ENCODE results near the gene HS1BP3. TPM values are rescaled to one million over a fixed set of nuclear protein-coding genes. Genes with fewer than 3 reads are reported as not detected.

The HS1BP3 gene
- total RNA-seq, 1 donor from 2014 or later: 19.6 TPM

- Mint-ChIP-seq H3K4me3 (no peak overlapping the region), H3K27me3 (ENCODE audit: low read depth) (peaks cover 6% of the 10 kb centered on the region), H3K36me3 (ENCODE audit: low read depth) (peaks cover 6% of the 10 kb centered on the region), H3K27ac (ENCODE audit: unreplicated experiment) (no peak overlapping the region), H3K4me1 (peaks cover 48% of the 10 kb centered on the region), H3K9me3 (no peaks in the 10 kb centered on the region)
- TF ChIP-seq CTCF (conservative IDR thresholded peaks at IDR 0.05): no peak
- no peak for DNase-seq (ENCODE audit: low read depth, low spot score)
Observed at GRCh38 chr2:20618468-20618885, 32.4 kb downstream of the HS1BP3 start.

GRCh38 chr2:20617892-20618467, 32.9 kb downstream of the HS1BP3 start:
- no peak for DNase-seq (ENCODE audit: low read depth, low spot score)
- peaks cover 45% of the 10 kb centered on the region for H3K4me1 Mint-ChIP-seq
- H3K27ac Mint-ChIP-seq (ENCODE audit: unreplicated experiment): peak overlapping the region; percentile 91
- H3K27me3 Mint-ChIP-seq (ENCODE audit: low read depth): peaks cover 6% of the 10 kb centered on the region
- H3K9me3 Mint-ChIP-seq: no peaks in the 10 kb centered on the region
- peak; percentile 35 for TF ChIP-seq CTCF (conservative IDR thresholded peaks at IDR 0.05)
- no peak overlapping the region for H3K4me3 Mint-ChIP-seq
- peaks cover 6% of the 10 kb centered on the region for H3K36me3 Mint-ChIP-seq (ENCODE audit: low read depth)

- Mint-ChIP-seq H3K4me1 (peaks cover 40% of the 10 kb centered on the region), H3K36me3 (ENCODE audit: low read depth) (peaks cover 6% of the 10 kb centered on the region), H3K9me3 (no peaks in the 10 kb centered on the region), H3K27me3 (ENCODE audit: low read depth) (peaks cover 6% of the 10 kb centered on the region), H3K27ac (ENCODE audit: unreplicated experiment) (peak overlapping the region; percentile 92), H3K4me3 (no peak overlapping the region)
- no peak for TF ChIP-seq CTCF (conservative IDR thresholded peaks at IDR 0.05)
- DNase-seq (ENCODE audit: low read depth, low spot score): no peak
Observed at GRCh38 chr2:20617081-20617575, 33.8 kb downstream of the HS1BP3 start.

- DNase-seq (ENCODE audit: low read depth, low spot score): no peak
- Mint-ChIP-seq H3K4me3 (no peak overlapping the region), H3K27ac (ENCODE audit: unreplicated experiment) (peak overlapping the region; percentile 92), H3K4me1 (peaks cover 40% of the 10 kb centered on the region), H3K9me3 (no peaks in the 10 kb centered on the region), H3K36me3 (ENCODE audit: low read depth) (peaks cover 6% of the 10 kb centered on the region), H3K27me3 (ENCODE audit: low read depth) (peaks cover 6% of the 10 kb centered on the region)
- TF ChIP-seq CTCF (conservative IDR thresholded peaks at IDR 0.05): no peak
Observed at GRCh38 chr2:20616341-20616871, 34.5 kb downstream of the HS1BP3 start.

- no peaks in the 10 kb centered on the region for H3K9me3 Mint-ChIP-seq
- peaks cover 4% of the 10 kb centered on the region for H3K36me3 Mint-ChIP-seq (ENCODE audit: low read depth)
- TF ChIP-seq CTCF (conservative IDR thresholded peaks at IDR 0.05): no peak
- peaks cover 41% of the 10 kb centered on the region for H3K4me1 Mint-ChIP-seq
- no peak for DNase-seq (ENCODE audit: low read depth, low spot score)
- no peak overlapping the region for H3K27ac Mint-ChIP-seq (ENCODE audit: unreplicated experiment)
- H3K27me3 Mint-ChIP-seq (ENCODE audit: low read depth): peaks cover 4% of the 10 kb centered on the region
- H3K4me3 Mint-ChIP-seq: no peak overlapping the region
Observed at GRCh38 chr2:20615466-20616241, 35.2 kb downstream of the HS1BP3 start.

Data from neural crest cell (in vitro differentiated cells).